Measurements from ENCODE around the gene ASPA.
"Not testable (repeated sequence)": the region's sequence is repeated elsewhere in the genome, so short reads cannot be mapped to it uniquely, and the experiment has no call there.

ASPA gene

GRCh38 chr17:3510090-3510489 lies 34.3 kb downstream of the ASPA start:
- no peak for FAIRE-seq

- FAIRE-seq: no peak
Measured at GRCh38 chr17:3511852-3512504, 36.2 kb downstream of the ASPA start.

- no peak for FAIRE-seq
Measured at GRCh38 chr17:3512505-3513171, 36.8 kb downstream of the ASPA start.

- FAIRE-seq: no peak
Measured at GRCh38 chr17:3513305-3514035, 37.7 kb downstream of the ASPA start.

GRCh38 chr17:3514167-3514566 lies 38.4 kb downstream of the ASPA start:
- FAIRE-seq: not testable (repeated sequence)

- FAIRE-seq: no peak
Measured at GRCh38 chr17:3514873-3515272, 39.1 kb downstream of the ASPA start.

- FAIRE-seq: not testable (repeated sequence)
Measured at GRCh38 chr17:3519472-3519871, 43.7 kb downstream of the ASPA start.

GRCh38 chr17:3524024-3524423 lies 48.2 kb downstream of the ASPA start:
- FAIRE-seq: no peak

- no peak for FAIRE-seq
Measured at GRCh38 chr17:3526491-3526890, 50.7 kb downstream of the ASPA start.

- no peak for FAIRE-seq
Measured at GRCh38 chr17:3526971-3527370, 51.2 kb downstream of the ASPA start.

GRCh38 chr17:3527468-3527867 lies 51.7 kb downstream of the ASPA start:
- FAIRE-seq: no peak

GRCh38 chr17:3527896-3528295 lies 52.1 kb downstream of the ASPA start:
- no peak for FAIRE-seq

- FAIRE-seq: no peak
Measured at GRCh38 chr17:3528403-3528851, 52.6 kb downstream of the ASPA start.

GRCh38 chr17:3528880-3529511 lies 53.2 kb downstream of the ASPA start:
- no peak for FAIRE-seq

- peak; percentile 42 for FAIRE-seq
Measured at GRCh38 chr17:3529817-3530741, 54.3 kb downstream of the ASPA start.

GRCh38 chr17:3531266-3532101 lies 55.7 kb downstream of the ASPA start:
- no peak for FAIRE-seq

- no peak for FAIRE-seq
Measured at GRCh38 chr17:3532106-3532858, 56.5 kb downstream of the ASPA start.

- no peak for FAIRE-seq
Measured at GRCh38 chr17:3532859-3533142, 57.0 kb downstream of the ASPA start.

- FAIRE-seq: no peak
Measured at GRCh38 chr17:3533752-3534151, 58.0 kb downstream of the ASPA start.

GRCh38 chr17:3534881-3535252 lies 59.1 kb downstream of the ASPA start:
- FAIRE-seq: no peak

Data from TTC549 (cell line).